ENCODE data around the gene BLTP2.
A peak's percentile ranks its signal among the peaks of the same experiment; 100 is the strongest.
"Not testable (repeated sequence)": the region's sequence is repeated elsewhere in the genome, so short reads cannot be mapped to it uniquely, and the experiment has no call there.

Gene BLTP2

DNA sequence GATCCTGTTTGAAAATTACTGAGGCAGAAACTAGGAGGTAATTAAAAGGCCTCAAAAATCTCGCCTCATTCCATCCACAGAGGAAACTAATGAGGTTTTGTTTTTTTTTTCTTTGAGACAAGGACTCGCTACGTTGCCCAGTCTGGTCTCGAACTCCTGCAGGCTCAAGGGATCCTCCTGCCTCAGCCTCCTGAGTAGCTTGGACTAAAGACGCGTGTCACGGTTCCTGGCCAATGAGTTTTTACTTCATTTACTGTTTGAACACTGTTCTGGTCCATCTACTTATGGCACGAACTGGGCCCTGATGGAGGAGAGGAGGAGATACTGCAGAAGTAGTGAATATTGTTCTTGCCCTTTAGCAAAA is 600 bp upstream of the BLTP2 start:
- DNase-seq, result no peak

DNA sequence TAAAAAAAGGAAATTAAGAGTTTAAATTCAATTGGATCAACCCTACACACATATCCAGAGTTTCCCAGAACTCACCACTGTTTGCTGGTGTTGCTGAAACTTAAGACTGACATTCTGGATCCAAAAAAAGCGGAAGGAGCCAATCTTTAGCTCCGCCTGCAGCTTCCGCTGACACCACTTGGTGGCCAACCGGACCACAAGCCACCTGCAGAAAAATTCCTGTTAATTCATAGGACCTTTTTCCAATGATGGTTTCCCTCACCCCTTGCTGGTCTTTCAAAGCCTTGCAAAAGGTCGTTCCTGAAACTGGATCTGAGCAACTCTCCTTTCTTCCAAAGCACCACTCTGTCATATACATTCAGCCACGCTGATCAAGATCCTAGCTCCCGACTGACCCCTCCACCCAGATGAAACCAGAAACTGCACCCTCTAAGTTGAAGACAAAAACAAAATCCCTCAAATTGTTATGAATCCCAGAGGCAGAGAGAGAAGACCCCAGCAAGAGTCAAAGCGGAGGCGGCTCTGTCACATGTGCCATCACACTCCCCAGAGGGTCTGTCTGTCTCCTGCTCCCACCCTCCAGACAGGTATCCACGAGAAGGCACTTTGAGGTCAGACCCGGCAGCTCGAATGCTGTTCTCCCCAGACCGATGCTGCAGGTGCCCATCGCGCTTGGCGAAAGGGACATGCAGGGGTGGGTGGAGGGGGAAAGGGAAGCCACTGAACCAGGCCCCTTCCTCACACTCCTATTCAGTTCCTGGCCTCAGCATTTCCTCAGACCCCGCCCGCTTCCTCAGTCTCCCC is 773 bp downstream of the BLTP2 start:
- DNase-seq, result no peak

DNA sequence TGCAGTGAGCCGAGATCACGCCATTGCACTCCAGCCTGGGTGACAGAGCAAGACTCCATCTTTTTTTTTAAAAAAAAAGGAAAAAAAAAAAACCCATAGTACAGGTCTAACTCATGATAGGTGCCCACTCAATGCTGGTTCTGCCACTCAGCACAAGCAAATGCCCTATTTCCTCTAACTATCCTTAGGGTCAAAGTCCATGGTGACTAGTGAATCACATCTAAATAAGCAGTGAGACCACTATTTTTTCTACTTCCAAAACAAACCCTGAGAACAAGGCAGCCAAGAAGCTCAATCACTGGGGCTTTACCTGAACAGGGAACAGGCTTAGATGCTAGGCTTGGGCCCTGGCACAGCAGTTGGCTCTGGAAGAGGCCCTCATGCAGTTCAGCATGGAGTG is 3.4 kb downstream of the BLTP2 start:
- DNase-seq, result no peak

DNA sequence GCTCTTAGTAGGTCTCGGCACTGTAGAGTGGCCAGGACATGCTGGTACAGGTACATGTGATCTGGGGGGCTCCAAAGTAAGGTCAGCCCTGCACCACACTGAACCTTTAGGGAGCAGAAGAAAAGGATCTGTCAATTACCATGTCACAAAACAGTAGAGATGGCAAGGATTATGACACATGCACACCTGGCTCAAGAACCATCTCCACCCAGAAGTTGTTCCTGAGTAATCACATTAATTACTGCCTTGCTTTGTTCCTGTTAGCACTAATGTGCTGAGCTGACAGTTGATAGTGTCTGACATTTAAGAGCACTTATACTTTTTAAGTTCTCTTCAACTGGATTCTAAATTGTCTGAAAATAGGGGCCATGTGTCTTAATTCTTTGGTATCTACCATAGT is 9.5 kb downstream of the BLTP2 start:
- no peak for DNase-seq

DNA sequence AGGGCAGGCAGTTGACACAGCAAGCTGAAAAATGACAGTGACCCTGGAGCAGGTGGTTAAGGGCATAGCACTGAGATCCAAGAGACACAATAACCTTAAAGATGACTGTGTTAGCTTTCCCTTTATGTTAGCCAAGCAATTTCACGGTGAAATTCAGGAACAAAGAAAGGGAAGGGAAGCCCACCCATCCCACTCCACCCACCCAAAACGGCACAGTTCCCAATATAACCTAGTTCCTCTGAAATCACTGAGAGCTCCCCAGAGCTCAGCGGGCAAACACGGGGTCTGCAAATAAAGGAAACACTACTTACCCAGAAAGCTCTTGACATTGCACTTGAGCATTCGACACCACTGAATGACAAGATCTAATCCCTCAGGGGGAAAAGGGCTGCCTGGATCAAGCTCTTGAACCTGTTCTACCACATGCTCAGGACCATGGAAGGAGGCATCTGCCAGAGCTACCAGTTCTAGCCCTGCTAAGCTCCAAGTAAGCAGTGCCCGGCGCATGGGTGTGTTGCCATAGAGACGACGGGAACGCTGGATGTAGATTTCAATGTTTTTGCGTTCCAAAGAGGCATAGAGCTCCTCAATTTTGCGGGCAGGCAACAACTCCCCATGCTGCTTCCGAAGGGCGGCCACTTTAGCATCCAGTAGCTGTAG is 10.6 kb downstream of the BLTP2 start:
- no peak for DNase-seq

DNA sequence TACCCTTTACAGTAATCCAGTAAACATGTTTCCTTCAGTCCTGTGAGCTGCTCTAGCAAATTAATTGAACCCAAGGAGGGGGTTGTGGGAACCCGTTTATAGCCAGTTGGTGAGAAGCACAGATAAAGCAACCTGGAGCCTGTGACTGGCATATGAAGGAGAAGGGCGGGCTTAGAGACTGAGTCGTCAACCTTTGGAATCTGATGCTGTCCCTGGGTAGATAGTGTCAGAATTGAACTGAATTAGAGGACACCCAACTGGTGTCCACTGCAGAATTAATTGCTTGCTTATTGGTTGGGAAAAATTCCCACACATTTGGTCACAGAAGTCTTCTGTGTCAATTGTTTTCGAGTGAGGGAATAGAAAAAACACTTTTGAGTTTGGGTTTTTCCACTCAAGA is 18.1 kb downstream of the BLTP2 start:
- DNase-seq, result no peak

DNA sequence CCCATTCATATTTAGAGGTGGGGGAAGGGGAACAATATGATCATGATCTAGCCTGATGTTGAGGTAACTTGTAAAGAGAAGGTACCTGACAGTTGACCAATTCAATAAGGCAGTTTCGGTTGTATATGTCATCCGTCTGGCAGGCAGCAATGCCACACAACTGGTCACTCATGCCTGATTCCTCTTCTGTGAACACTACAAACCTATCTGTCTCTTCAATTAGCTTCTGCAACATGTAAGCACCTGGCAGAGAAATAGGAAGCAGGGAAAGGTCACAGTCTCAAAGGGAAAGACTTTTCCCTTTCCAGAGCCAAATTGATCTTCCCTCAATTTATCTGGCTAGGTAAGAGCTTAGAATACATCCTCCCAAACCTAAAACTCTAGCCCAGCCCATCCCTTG is 20.8 kb downstream of the BLTP2 start:
- DNase-seq, result no peak

DNA sequence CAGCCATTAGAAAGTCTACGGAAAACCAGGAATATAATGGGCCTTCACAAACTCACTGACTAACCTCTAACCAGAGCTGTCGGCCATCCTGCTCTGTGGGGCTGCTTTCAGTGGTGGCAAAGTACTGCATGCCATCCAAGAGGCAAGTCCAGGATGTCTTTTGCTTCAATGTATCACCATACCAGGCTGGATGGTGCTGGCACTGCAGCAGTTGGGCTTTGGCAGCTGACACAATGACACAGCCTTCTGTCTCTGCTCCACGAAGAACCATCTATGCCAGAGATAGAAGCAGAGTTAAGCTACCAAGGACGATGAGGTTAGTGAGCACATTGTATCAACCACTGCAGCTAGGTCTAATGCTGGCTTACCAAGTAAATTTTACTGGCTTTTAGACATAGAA is 21.3 kb downstream of the BLTP2 start:
- no peak for DNase-seq

DNA sequence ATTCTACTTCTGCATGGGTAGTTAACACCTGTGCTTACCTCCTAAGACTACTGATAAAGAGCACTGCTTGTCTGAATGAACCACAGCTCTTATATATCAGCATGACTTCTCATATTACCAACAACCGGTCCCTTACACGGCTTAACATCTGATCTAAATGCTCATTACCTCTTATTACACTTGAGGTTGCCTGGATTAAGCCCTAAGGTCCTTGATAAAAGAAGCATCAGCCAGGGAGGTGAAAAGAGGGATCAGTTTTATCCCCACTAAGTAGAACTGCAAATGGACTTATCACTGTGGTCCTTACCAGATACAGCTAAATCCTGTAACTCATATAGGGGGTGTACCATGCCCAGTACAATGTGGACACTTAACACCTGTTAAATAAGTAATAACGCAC is 22.8 kb downstream of the BLTP2 start:
- no peak for DNase-seq

DNA sequence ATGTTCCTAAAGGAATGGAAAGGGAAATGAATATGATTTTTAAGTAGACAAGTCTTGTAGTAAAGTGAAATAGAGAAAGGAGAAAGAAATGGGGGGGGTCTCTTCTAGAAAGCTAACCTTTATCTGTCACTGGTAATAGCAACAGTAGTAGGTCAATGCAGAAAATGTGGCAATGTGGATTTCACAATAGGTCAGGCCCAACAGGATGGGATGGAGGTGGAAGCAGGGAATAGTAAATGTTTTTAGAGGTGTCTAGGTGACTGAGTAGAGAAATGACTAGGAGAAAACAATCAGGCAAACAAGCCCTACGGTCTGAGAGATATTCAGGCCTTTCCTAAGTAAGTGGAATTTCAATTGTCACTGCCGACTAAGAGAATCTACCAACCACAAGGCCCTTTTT is 24.9 kb downstream of the BLTP2 start:
- DNase-seq, result no peak

DNA sequence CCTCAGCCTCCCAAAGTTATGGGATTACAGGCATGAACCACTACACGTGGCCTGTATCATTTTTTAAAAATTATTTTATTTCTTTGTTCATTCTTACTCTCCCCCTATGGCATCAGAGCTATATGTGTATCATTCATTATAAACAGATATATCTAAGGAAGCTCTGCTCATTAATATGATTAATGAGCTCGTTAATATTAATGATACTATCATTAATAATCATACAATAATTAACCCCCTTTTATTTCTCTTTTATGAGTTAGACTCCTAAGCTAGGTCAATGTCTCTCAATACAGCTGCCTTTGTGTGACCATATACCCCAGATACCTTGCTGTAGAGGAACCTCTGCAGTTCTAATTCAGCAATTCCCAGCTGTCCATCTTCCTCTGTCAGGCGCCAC is 26.5 kb downstream of the BLTP2 start:
- DNase-seq, result no peak

DNA sequence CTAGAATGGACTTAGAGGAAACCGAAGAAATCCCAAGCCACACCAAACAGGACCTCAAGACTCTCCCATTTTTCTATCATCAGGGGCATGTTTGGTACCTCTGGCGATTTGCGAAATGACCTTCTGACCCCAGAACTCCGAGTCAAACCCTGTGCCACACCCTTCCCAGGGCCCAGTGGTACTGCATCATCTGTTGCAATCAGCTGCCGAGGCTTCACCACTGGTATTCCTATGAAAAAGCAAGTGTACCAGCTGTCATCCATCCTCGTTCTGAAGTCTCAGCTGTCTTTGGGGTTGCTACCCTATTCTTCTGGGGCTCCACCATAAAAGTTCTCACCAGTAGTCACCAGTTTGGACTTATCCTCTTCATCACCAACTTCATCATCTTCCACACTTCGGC is 28.7 kb downstream of the BLTP2 start:
- DNase-seq, result no peak

DNA sequence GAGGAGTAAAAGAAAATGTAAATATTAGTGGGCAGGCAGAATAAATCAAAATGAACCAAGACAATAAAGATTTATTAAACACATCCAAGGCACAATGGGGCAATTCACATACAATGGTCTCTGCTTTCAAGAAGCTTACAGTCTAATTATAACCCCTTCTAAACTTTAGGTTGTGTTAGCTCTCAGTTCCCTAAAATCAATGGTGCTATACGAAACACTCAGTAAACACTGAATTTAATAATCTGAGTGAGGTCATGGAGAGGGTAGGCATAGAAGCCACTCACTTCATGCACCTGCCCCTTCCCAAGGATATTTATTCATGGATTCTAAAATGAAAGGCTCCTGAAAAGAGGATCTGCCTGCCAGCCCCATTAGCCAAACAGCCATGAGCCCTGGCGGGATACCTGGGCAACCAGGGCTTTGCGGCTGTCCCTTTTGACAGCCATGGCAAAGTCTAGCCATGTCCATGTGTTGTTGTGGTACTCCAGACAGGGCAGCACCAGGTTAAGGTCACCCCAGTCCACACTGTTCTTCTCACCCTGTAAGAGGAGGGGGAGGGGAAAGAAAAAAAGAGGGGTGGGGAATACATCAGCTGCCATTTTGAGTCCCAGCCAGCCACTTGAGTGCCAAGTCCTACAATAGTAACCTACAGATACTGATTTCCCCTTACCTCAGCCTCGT is 29.6 kb downstream of the BLTP2 start:
- DNase-seq, result no peak

DNA sequence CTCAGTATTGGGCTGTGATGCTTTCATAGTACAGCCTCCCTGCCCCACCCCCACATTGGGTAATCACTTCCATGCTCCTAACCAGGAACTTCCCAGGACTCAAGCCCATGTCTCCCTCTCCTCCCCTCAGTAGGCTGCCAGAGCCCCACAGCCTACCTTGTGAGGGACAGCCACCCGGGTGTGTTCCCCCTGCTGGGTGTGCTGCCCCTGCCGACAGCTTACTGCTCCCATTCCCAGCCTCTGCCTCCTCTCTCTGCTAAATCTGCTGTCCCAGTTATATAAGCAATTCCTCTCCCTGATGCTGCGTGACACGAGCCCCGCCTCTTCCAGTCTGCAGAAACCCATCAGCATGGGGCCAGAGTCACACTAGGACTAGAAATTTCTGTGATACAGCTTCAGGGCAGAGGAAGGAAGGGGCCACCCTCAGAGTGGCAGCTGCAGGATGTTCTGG is 31.0 kb downstream of the BLTP2 start, which contains the start of gene RSKR:
TSS of gene RSKR (minus strand) at position 255 of the 451 bp plus-strand sequence. CDS start at position 231, 24 bp downstream.
- DNase-seq, result no peak

DNA sequence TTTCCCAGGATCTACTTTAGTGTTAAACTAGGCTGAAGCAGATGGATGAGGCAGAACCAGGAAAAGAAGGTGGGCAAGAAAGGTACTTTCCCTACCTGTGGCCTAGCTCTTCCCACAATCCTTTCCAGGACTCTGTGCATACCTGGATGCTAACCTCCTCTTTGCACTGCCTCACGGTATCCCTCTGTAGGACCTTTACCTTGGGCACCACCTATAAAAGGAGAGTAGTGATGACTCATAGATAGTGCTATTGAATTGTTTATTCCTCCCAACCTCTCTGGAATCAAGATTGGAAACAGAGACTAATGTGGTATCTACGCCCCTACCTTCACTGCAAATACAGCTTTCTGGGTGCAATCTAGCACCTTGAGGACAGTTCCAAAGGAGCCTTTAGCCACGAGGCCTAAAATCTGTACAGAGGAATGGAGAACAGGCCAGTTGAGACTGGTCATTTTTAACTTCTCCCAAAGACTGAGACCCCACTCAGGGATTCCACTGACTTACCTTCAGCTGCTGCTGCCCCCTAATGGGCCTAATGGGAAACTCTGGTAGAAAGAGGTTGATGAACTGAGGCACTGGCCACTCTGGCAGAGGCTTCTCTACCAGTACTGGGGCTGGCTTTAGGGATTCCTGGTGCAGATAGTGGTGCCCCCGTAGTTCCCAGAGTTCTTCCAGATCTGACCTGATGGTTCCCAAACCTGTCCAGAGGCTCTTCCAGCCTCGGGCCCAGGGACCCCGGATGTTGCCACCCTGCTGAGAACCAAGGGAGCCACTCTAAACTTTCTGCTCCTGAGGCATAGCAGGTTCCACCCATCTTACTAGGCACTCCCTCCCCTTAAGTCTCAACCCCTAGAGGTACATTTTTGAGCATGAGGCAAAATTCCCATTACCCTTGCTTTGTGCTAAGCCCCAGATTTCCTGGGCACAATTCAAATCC is 31.8 kb downstream of the BLTP2 start:
- peak; percentile 29 for DNase-seq

DNA sequence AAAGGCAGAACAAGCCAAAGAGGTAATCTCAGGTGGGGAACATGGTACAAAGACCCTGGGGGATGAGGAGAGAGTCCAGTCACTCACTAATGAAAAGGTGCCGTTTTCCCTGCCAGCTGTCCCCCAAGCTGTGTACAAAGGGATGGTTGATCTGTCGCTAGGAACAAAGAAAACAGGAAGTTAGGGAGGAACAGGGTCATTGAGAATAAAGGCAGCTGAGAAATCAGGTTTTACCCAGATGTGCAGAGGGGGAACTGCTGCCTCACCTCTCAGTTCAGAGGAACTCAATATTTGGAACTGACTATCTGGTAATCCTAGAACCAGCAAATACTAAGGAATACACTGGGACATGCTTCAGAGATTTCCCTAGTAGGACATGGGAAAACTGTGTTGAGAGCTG is 32.4 kb downstream of the BLTP2 start:
- DNase-seq, result no peak

DNA sequence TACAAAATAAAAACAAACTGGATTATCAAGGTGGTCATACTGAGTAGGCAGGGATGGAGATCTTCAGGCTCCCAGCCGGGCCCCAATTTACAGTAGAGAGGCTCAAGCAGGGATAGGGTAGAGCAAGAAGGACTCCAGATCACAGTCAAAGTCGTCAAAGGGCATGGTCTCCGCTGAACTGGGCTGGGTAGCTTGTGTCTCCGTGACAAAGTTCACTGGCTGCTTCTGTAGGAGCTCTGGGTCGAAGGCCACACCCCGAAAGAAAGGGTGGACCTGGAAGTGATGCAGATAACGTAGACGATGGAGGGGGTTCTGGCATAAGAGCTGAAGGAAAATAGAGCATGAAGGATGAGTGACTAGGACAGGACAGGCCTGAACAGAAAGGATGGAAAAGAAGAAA is 34.6 kb downstream of the BLTP2 start:
- no peak for DNase-seq

DNA sequence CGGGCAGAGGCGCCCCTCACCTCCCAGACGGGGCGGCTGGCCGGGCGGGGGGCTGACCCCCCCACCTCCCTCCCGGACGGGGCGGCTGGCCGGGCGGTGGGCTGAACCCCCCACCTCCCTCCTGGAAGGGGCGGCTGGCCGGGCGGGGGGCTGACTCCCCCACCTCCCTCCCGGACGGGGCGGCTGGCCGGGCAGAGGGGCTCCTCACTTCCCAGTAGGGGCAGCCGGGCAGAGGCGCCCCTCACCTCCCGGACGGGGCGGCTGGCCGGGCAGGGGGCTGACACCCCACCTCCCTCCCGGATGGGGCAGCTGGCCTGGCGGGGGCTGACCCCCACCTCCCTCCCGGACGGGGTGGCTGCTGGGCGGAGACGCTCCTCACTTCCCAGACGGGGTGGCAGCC is 40.9 kb downstream of the BLTP2 start:
- not testable (repeated sequence) for DNase-seq

DNA sequence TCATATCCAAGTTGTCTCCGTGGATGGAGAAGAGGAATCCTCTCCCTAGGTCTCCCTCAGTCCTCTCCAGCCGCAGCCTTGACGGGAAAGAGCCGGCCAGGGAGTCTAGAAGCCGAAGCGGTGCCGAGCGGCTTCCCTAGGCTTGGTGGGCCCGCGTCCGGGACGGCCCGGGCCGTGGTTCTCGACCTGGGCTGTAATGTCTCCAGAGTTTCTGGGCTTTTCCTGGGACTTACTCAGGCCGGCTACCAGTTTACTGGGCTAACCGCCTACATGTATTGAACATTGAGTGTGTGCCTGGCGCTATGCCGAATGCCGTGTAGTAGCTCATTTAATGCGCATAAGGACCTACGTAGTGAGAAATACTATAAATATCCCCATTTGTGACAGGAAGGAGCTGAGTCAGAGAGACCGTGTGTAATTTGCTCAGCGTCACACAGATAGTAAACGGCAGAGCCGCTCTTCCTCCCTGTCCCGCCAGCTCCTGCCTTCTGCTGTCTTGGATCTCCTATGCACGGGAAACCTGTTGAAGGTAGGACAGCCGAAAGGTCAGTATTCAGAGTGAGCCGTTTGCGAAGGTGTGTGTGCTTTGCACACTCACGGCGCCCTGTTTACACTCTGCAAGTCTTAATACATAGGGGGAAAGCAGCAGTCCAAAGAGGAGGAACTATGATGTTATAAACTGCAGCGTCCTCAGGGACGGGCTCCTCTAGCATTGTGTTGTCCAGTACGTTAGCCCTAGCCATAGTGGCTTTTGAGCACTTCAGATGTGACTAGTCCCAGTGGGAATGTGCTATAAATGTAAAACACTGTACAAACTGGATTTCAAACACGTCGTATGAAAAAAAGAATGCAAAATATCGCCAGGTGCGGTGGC is 45.4 kb downstream of the BLTP2 start:
- peak; percentile 53 for DNase-seq

DNA sequence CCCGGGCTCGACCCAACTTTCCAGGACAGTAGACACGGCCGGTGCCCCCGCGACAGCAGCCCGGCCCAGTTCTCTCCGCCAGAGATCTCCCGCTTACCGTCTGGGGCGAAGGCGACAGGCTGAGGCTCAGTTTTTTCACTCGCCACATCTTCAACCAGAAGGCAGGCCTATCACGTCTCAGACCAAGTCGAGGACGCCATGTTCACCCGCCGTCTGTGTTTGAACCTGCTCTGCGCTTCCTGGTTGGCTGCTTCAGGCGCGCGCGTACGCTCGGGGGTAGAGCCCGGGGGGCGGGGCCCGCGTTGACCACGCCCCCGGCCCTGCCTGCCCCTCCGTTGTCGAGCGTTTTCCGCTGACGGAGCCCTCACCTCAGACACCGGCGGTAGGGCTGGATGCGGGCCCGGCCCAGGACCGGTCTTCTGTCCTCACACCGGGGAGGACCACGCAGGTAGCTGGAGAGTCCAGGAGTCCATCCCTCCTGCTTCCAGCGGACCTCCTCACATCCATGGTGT is 46.1 kb downstream of the BLTP2 start, which contains the start of gene SPAG5:
TSS of gene SPAG5 (minus strand) at position 227 of the 512 bp plus-strand sequence. CDS start at position 148, 79 bp downstream.
- DNase-seq, result peak; percentile 91

DNA sequence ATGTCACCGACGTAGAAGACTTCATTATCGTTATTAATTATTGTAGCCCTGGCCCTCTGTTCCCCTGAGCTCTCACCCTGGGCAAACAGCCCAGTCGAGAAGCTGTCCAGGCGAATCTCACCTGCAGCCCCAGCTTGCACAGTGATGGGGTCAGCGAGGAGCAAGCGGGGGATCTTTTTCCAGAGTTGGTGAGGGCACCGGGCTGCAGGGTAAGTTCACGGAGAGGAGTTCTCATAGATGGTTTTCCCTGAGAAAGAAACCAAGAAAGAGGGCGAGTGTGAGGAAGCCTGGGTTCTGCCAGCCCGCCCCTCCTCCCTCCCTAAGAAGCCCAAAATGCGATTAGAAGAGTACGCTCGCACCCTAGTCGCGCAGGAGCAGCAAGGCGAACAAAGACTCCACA is 46.6 kb downstream of the BLTP2 start:
- no peak for DNase-seq

All from activated T-cell treated with anti-CD3 and anti-CD28 coated beads for 4 hours (primary cell).